Mucosa of descending colon (tissue), 3 donors: Measurements from ENCODE around the gene COA1. TPM values are rescaled to one million over a fixed set of nuclear protein-coding genes. Genes with fewer than 3 reads are reported as not detected.
"Not testable (repeated sequence)": the region's sequence is repeated elsewhere in the genome, so short reads cannot be mapped to it uniquely, and the experiment has no call there.

ENCODE experiments used
- ATAC-seq: fragments of 200-7000 bp; cut with Tn5 transposase; one replicate; pipeline ENCODE4 v1.9.1; 2020; ENCODE audit warnings: mild to moderate bottlenecking, moderate library complexity
- DNase-seq, 3 donors: peaks; one replicate each; pipeline ENCODE4 v3.0.0-alpha.2; 2020
- H3K36me3 ChIP-seq: fragments of 200-600 bp; one replicate; pipeline ENCODE4 v1.8.0; 2021; ENCODE audit warnings: low read depth, mild to moderate bottlenecking
- H3K4me1 ChIP-seq: fragments of 200-600 bp; one replicate; pipeline ENCODE4 v1.8.0; 2021; ENCODE audit warnings: low read depth, mild to moderate bottlenecking
- H3K4me3 ChIP-seq: fragments of 200-600 bp; one replicate; pipeline ENCODE4 v1.8.0; 2021; ENCODE audit warnings: mild to moderate bottlenecking
- H3K9me3 ChIP-seq: fragments of 200-600 bp; one replicate; pipeline ENCODE4 v1.8.0; 2021; ENCODE audit warnings: mild to moderate bottlenecking
- CTCF ChIP-seq: fragments of 200-600 bp; IDR thresholded peaks from one replicate; pipeline ENCODE4 v1.8.0; 2022; ENCODE audit warnings: antibody characterized with exemption, mild to moderate bottlenecking
- intact Hi-C, 2 donors: fragments of 100-400 bp; cut with DNase I in 1 of 2; cut with micrococcal nuclease in 1 of 2; formaldehyde crosslinking; loops; one replicate each; pipeline versions ENCODE4 v1.11.0 to v1.11.1; 2022; cut with DNase I, micrococcal nuclease
- total RNA-seq, 3 donors: library from RNA; stranded (reverse); fragmentation: NEBNext Ultra II Directional in 2 of 3; extraction: Animal tissue kit (Norgen Biotek cat#: 25700) in 2 of 3; gene quantifications; one replicate each; pipeline versions ENCODE4 v1.2.1 to v1.2.4, GENCODE V29; 2021 to 2023
- donor health status: DM: no; HTN: no; CAD: no; lungs with moderate emphysema.
- donor health status: DM: no; HTN: no; CAD: no.
- donor health status: DM: no; HTN: yes; CAD: no.

The COA1 gene
- total RNA-seq, 3 donors from 2014 or later: 35.1 to 42.1 (median 38.8) TPM

- ATAC-seq: no peak
Measured at GRCh38 chr7:43612128-43612527, 117.2 kb downstream of the COA1 start.

GRCh38 chr7:43609097-43609496 lies 120.2 kb downstream of the COA1 start:
- Histone ChIP-seq H3K4me1 (peaks cover 4% of the 10 kb centered on the region), H3K9me3 (no peaks in the 10 kb centered on the region), H3K36me3 (peaks cover 4% of the 10 kb centered on the region), H3K4me3 (no peak overlapping the region)
- intact Hi-C loops: no loop called here
- no peak for DNase-seq
- TF ChIP-seq CTCF: no peak
- ATAC-seq: no peak

More at GRCh38 chr7:43612128-43612527, 117.2 kb downstream of the COA1 start:
- peaks cover 4% of the 10 kb centered on the region for H3K36me3 ChIP-seq
- intact Hi-C loops: no loop called here
- no peaks in the 10 kb centered on the region for H3K9me3 ChIP-seq
- H3K4me3 ChIP-seq: no peak overlapping the region
- DNase-seq: no peak
- TF ChIP-seq CTCF: no peak
- peaks cover 4% of the 10 kb centered on the region for H3K4me1 ChIP-seq

GRCh38 chr7:43604251-43604650 lies 125.1 kb downstream of the COA1 start:
- Histone ChIP-seq H3K4me3 (no peak overlapping the region), H3K9me3 (no peaks in the 10 kb centered on the region), H3K36me3 (no peaks in the 10 kb centered on the region), H3K4me1 (no peaks in the 10 kb centered on the region)
- intact Hi-C loops: no loop called here
- DNase-seq (no peak), ATAC-seq (no peak)
- no peak for TF ChIP-seq CTCF

GRCh38 chr7:43602256-43602655 lies 127.1 kb downstream of the COA1 start:
- Histone ChIP-seq H3K9me3 (no peaks in the 10 kb centered on the region), H3K36me3 (no peaks in the 10 kb centered on the region), H3K4me1 (no peaks in the 10 kb centered on the region), H3K4me3 (no peak overlapping the region)
- intact Hi-C loops: no loop called here
- no peak for DNase-seq
- TF ChIP-seq CTCF: no peak
- no peak for ATAC-seq

GRCh38 chr7:43600056-43600455 lies 129.3 kb downstream of the COA1 start:
- no peak for ATAC-seq
- intact Hi-C loops: no loop called here
- TF ChIP-seq CTCF: no peak
- Histone ChIP-seq H3K9me3 (no peaks in the 10 kb centered on the region), H3K4me3 (no peak overlapping the region), H3K4me1 (no peaks in the 10 kb centered on the region), H3K36me3 (no peaks in the 10 kb centered on the region)
- DNase-seq: no peak

GRCh38 chr7:43596426-43596825 lies 132.9 kb downstream of the COA1 start:
- ATAC-seq: not testable (repeated sequence)

More at GRCh38 chr7:43596426-43596825, 132.9 kb downstream of the COA1 start:
- H3K36me3 ChIP-seq, H3K4me3 ChIP-seq, H3K9me3 ChIP-seq, H3K4me1 ChIP-seq, DNase-seq, intact Hi-C loops: not testable (repeated sequence)
